Calu3 (cell line): ENCODE data around the gene IDI2. TPM values are rescaled to one million over a fixed set of nuclear protein-coding genes. Genes with fewer than 3 reads are reported as not detected.

ENCODE experiments used
- BruUV-seq: library from RNA; stranded (reverse); fragments of 400-500 nt; replicated peaks from 2 replicates; lab custom pipeline; 2021; lab: Mats Ljungman, UMichigan
- CTCF ChIA-PET: fragments of 300-600 bp; sonication (Branson Sonifier 250); formaldehyde crosslinking; loops from one replicate; lab custom pipeline; 2022; ENCODE audit warnings: antibody characterized with exemption; lab: Charles Lee
- DNase-seq: peaks from one replicate; pipeline ENCODE4 v3.0.0; 2022
- H3K27ac Mint-ChIP-seq: one replicate; pipeline ENCODE4 v1.8.0; 2022; ENCODE audit warnings: mixed read lengths; ENCODE audit not compliant: unreplicated experiment
- H3K27me3 Mint-ChIP-seq: one replicate; pipeline ENCODE4 v1.8.0; 2022; ENCODE audit warnings: mixed read lengths; ENCODE audit not compliant: unreplicated experiment
- H3K36me3 Mint-ChIP-seq: one replicate; pipeline ENCODE4 v1.8.0; 2022; ENCODE audit warnings: mild to moderate bottlenecking, moderate library complexity, mixed read lengths; ENCODE audit not compliant: insufficient read depth, unreplicated experiment
- H3K4me1 Mint-ChIP-seq: one replicate; pipeline ENCODE4 v1.8.0; 2022; ENCODE audit warnings: mild to moderate bottlenecking, low read depth, mixed read lengths; ENCODE audit not compliant: unreplicated experiment
- H3K4me3 Mint-ChIP-seq: one replicate; pipeline ENCODE4 v1.8.0; 2022; ENCODE audit warnings: mild to moderate bottlenecking, low read depth, moderate library complexity, mixed read lengths; ENCODE audit not compliant: unreplicated experiment
- H3K9me3 Mint-ChIP-seq: one replicate; pipeline ENCODE4 v1.8.0; 2022; ENCODE audit warnings: low read depth, mixed read lengths; ENCODE audit not compliant: unreplicated experiment
- CTCF ChIP-seq: fragments of 200-600 bp; IDR thresholded peaks from one replicate; pipeline ENCODE4 v1.8.0; 2022; ENCODE audit warnings: antibody characterized with exemption; ENCODE audit not compliant: unreplicated experiment
- intact Hi-C: fragments of 100-400 bp; cut with micrococcal nuclease; formaldehyde crosslinking; loops from one replicate; pipeline ENCODE4 v1.10.0; 2022; ENCODE audit not compliant: unreplicated experiment
- total RNA-seq: library from RNA; stranded (reverse); gene quantifications from 2 replicates; pipeline ENCODE4 v1.2.3, GENCODE V29; 2022

Gene IDI2
- total RNA-seq, 1 experiment from 2014 or later = not detected

- no peak for DNase-seq
- CTCF ChIA-PET = interaction anchor here (0.7 to 0.9 kb wide), 4 partner anchors 14 to 1457 kb away, joined by 3 to 5 read pairs (median 4); no protein-coding TSS in a partner anchor
- peak overlapping the region; percentile 83 for H3K4me3 Mint-ChIP-seq
- intact Hi-C loops = no loop called here
- TSS peak; percentile 84 for BruUV-seq
- H3K36me3 Mint-ChIP-seq = peaks cover 74% of the 10 kb centered on the region
- H3K4me1 Mint-ChIP-seq = peaks cover 36% of the 10 kb centered on the region
- H3K9me3 Mint-ChIP-seq = no peaks in the 10 kb centered on the region
- no peaks in the 10 kb centered on the region for H3K27me3 Mint-ChIP-seq
- peak overlapping the region; percentile 98 for H3K27ac Mint-ChIP-seq
- no peak for TF ChIP-seq CTCF
Measured at GRCh38 chr10:1049425-1049958, 23.8 kb upstream of the IDI2 start.

- Mint-ChIP-seq H3K27me3 (no peaks in the 10 kb centered on the region), H3K9me3 (no peaks in the 10 kb centered on the region), H3K27ac (peak within 1 kb of the TSS; percentile 98), H3K4me1 (peaks cover 36% of the 10 kb centered on the region), H3K36me3 (peaks cover 78% of the 10 kb centered on the region), H3K4me3 (peak within 1 kb of the TSS; percentile 83)
- BruUV-seq = no TSS peak
- TF ChIP-seq CTCF = no peak
- DNase-seq = peak; percentile 98
- CTCF ChIA-PET = interaction anchor here (0.7 to 0.9 kb wide), 3 partner anchors 355 to 1458 kb away, joined by 3 to 5 read pairs (median 3); no protein-coding TSS in a partner anchor
- intact Hi-C loops = no loop called here
Measured at GRCh38 chr10:1048732-1049424, 23.2 kb upstream of the IDI2 start, which contains the start of gene IDI1. Gene IDI1, minus strand, starts transcription at chr10:1049119. Its CDS starts 116 bp downstream, at chr10:1049003.

GRCh38 chr10:1048349-1048731 is 22.7 kb upstream of the IDI2 start:
- Mint-ChIP-seq H3K27ac (peak overlapping the region; percentile 98), H3K36me3 (peaks cover 78% of the 10 kb centered on the region), H3K27me3 (no peaks in the 10 kb centered on the region), H3K9me3 (no peaks in the 10 kb centered on the region), H3K4me1 (peaks cover 36% of the 10 kb centered on the region), H3K4me3 (peak overlapping the region; percentile 83)
- TSS peak; percentile 55 for BruUV-seq
- intact Hi-C loops = no loop called here
- no peak for TF ChIP-seq CTCF
- CTCF ChIA-PET = no interaction called here
- DNase-seq = no peak

GRCh38 chr10:1047937-1048336 is 22.3 kb upstream of the IDI2 start:
- intact Hi-C loops = no loop called here
- H3K27me3 Mint-ChIP-seq = no peaks in the 10 kb centered on the region
- H3K36me3 Mint-ChIP-seq = peaks cover 78% of the 10 kb centered on the region
- no peaks in the 10 kb centered on the region for H3K9me3 Mint-ChIP-seq
- peak overlapping the region; percentile 83 for H3K4me3 Mint-ChIP-seq
- no peak for TF ChIP-seq CTCF
- DNase-seq = peak; percentile 11
- peaks cover 34% of the 10 kb centered on the region for H3K4me1 Mint-ChIP-seq
- CTCF ChIA-PET = no interaction called here
- H3K27ac Mint-ChIP-seq = peak overlapping the region; percentile 98
- BruUV-seq = no TSS peak
